Cardiac septum (tissue), 1 donor: ENCODE measurements around the gene NANS. TPM values are rescaled to one million over a fixed set of nuclear protein-coding genes. Genes with fewer than 3 reads are reported as not detected.
"Not testable (repeated sequence)": the region's sequence is repeated elsewhere in the genome, so short reads cannot be mapped to it uniquely, and the experiment has no call there.

Source experiments
- DNase-seq: peaks from one replicate; pipeline ENCODE4 v3.0.0-alpha.2; 2020; ENCODE audit warnings: low spot score
- intact Hi-C: fragments of 100-400 bp; cut with DNase I; formaldehyde crosslinking; loops from one replicate; pipeline ENCODE4 v1.14.0; 2022
- total RNA-seq: library from RNA; stranded (reverse); fragmentation: NEBNext Ultra II Directional; extraction: Animal tissue kit (Norgen Biotek cat#: 25700); gene quantifications from one replicate; pipeline ENCODE4 v1.2.1, GENCODE V29; 2021
- donor health status: DM: no; HTN: no; CAD: no.

Gene NANS
- total RNA-seq, 1 donor from 2014 or later, result 26.3 TPM

DNA sequence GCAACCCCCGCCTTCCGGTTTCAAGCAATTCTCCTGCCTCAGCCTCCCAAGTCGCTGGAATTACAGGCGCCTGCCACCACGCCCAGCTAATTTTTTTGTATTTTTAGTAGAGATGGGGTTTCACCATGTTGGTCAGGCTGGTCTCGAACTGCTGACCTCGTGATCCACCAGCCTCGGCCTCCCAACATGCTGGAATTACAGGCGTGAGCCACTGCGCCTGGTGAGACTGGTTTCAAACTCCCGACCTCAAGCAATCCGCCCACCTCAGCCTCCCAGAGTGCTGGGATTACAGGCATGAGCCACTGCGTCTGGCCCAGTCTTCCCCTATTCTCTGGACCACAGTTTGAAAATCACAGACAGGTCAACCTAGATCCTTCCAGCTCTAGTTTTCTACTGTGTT lies 67.6 kb downstream of the NANS start:
- DNase-seq, intact Hi-C loops: not testable (repeated sequence)

DNA sequence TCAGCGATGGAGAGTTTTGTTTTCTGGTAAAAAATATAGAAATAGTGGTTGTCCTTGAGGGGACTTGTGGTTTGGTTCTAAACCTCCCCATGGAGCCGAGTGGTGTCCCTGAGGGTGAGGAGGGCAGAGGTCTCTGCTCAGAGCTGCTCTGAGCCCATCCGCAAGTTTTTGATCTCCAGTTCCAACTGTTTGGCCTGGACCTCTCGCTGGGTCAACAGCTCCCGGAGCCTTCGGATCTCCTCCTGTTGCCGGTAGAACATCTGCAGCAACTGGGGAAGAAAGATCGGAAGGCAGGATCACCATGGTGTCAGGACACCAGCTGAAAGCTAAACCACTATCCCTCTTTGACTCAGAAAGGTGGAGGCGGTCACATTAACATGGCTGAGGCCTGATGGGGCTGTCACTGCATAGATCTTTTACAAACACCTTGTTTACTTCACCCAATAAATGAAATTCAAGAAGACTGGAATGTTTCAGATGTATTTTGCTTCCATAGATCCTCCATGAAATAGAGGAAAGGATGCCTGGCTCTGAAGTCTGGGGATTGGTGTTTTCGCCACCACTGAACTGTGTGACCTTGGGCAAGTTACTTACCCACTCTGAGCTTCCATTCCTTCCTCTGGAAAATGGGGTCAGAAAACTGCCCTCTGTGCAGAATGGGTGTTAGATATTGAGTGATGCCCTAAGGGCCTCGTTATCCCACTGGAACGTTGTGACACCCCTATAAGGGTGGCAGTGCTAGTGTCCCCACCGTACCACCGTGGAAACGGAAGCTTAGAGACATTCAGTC lies 68.3 kb downstream of the NANS start:
- intact Hi-C loops, result no loop called here

DNA sequence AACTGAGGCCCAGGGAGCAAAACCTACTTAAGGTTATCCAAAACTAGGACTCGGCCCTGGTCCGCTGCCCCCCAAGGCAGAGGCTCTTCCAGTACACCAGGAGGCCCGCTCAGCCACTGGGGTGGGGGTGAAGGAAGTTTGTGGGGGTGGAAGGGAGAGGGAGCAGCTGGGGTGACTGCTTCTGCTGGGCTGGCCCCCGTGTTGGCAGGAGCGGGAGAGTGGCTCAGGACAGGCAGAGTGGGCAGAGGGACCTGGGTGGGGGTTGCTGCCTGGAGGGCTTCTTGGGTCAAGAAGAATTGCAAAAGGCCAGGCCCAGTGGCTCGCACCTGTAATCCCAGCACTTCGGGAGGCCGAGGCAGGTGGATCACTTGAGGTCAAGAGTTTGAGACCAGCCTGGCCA lies 70.7 kb downstream of the NANS start:
- intact Hi-C loops, result no loop called here
- no peak for DNase-seq

More for the DNA sequence above, 68.3 kb downstream of the NANS start:
- DNase-seq, result no peak

DNA sequence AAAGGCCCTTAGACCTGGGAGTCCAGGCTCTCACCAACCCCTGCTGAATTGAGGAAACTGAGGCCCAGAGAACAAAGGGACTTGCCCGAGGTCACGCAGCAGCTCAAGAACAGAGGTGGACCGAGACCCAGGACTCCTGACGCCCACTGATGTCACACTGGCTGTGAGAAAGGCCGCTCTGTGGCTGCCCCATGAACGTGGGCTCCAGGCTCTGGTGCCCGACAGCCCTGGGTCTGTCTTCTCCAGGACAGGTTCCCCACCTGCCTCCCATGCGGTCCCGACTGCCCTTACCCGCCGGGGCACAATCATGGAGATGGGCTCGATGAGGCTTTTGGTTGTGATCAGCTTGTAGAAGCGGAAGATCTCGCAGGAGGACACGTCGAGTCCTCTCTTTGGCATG lies 71.8 kb downstream of the NANS start:
- DNase-seq, result no peak
- intact Hi-C loops, result no loop called here

DNA sequence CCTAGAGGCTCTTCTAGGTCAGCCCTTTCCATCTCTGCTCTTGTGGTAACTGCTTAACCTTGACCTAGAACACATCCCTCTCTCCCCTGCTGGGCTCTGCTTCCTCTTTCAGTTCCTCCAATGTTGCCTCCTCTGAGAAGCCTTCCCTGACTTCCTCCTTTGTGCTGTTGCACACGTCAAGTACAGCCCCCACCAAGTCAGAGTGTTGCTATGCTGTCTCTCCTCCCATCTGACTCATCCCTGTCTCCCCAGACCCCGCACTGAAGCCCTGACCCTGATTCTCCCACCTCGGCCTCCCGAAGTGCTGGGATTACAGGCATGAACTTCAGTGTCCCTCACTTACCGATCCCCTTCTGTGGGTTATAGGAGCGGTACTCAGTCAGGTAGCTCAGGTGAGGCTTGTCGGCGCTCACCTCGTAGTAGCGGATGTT lies 72.9 kb downstream of the NANS start:
- no peak for DNase-seq
- intact Hi-C loops, result no loop called here

DNA sequence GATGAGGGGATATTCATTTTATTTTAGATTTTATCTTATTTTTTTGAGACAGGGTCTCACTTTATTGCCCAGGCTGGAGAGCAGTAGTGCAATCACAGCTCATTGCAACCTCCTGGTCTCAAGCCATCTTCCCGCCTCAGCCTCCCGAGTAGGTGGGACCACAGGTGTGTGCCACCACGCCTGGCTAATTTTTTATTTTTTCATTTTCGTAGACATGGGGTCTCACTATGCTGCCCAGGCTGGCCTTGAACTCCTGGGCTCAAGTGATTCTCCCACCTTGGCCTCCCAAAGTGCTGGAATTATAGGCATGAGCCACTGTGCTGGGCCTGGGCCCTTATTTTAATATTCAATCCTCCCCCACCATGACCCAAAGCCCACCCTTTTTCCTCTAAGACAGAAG lies 73.5 kb downstream of the NANS start:
- intact Hi-C loops, DNase-seq: not testable (repeated sequence)

DNA sequence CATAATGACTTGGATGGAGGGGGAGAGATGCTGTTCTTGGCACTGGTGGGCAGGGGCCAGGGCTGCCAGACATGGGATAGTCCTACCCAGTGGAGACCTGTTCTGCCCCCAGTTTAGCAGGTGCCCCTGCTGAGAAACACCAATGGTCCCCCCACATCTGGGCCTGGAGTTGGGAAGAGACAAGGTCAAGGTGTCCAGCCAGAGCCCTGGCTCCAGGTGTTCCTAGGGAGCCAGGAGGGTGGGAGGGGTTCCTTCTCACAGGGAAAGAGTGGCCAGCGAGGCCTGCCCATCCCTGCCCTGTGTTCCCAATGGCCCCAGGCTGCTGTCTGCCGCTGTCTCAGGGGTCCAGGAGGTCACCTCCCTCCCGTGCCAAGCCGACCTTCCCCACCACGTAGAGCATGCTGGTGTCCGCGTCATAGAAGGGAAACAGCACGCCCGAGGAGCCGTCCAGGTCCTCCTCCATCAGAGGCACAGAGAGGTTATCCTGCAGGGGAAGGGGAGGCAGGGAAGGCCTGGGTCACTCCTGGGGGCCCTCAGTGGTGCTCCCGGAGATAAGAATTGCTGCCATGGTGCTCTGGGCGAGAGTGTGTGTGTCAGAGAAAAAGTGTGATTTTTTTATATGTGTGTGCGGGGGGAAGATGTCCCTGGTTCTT lies 74.2 kb downstream of the NANS start:
- intact Hi-C loops, result no loop called here

DNA sequence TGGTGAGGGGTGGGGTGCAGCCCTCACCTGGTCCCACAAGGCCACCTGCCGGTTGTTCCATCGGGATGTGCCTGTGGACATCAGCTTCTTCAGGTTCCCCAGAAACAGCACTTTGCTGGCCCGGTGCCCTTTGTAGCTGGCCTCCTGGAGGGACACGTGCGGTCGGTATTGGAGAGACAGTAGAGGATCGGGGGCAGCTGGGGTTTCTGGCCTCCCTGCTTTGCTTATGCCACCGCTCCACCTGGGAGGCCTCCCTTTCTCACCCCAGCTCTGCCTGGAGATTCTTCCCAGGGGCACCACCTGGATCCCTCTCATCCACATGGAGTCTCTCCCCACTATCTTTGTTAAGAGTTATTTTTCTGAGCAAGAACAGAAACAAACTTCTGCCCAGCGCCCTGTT lies 75.6 kb downstream of the NANS start:
- intact Hi-C loops, result no loop called here
- DNase-seq, result no peak

More for the DNA sequence above, 74.2 kb downstream of the NANS start:
- DNase-seq, result no peak

Other genes with a start within 250 kb of the NANS start
- not detected for gene FOXE1, start 203.5 kb upstream of the NANS start, total RNA-seq
- gene TRMO, start 134.2 kb upstream of the NANS start, total RNA-seq, result 7.3 TPM
- gene HEMGN, start 118.6 kb upstream of the NANS start, total RNA-seq, result 0.48 TPM
- gene ANP32B, start 73.4 kb upstream of the NANS start, total RNA-seq, result 69.0 TPM
- gene TRIM14, start 62.5 kb downstream of the NANS start, total RNA-seq, result 1.8 TPM
- 0.19 TPM for gene CORO2A, start 135.9 kb downstream of the NANS start, total RNA-seq
- 2.0 TPM for gene TBC1D2, start 198.9 kb downstream of the NANS start, total RNA-seq